Lower lobe of right lung (tissue), 2 donors: ENCODE results near the gene NOSTRIN. TPM values are rescaled to one million over a fixed set of nuclear protein-coding genes. Genes with fewer than 3 reads are reported as not detected.
A peak's percentile ranks its signal among the peaks of the same experiment; 100 is the strongest.

Experiments used
- ATAC-seq, 2 donors: fragments of 200-7000 bp; cut with Tn5 transposase; one replicate each; pipeline ENCODE4 v1.9.1; 2020 to 2022; ENCODE audit warnings: mild to moderate bottlenecking in 2 of 2, moderate library complexity in 2 of 2
- DNase-seq: peaks from one replicate; pipeline ENCODE4 v3.0.0-alpha.2; 2020
- H3K27ac ChIP-seq: fragments of 200-600 bp; one replicate; pipeline ENCODE4 v1.8.0; 2022
- H3K27me3 ChIP-seq: fragments of 200-600 bp; one replicate; pipeline ENCODE4 v1.8.0; 2022; ENCODE audit warnings: low read depth
- H3K36me3 ChIP-seq: fragments of 200-600 bp; one replicate; pipeline ENCODE4 v1.8.0; 2022; ENCODE audit warnings: mild to moderate bottlenecking
- H3K4me1 ChIP-seq: fragments of 200-600 bp; one replicate; pipeline ENCODE4 v1.8.0; 2022
- H3K4me3 ChIP-seq: fragments of 200-600 bp; one replicate; pipeline ENCODE4 v1.8.0; 2022; ENCODE audit warnings: mild to moderate bottlenecking
- H3K9me3 ChIP-seq: fragments of 200-600 bp; one replicate; pipeline ENCODE4 v1.8.0; 2022
- intact Hi-C: fragments of 100-400 bp; cut with DNase I; formaldehyde crosslinking; loops from one replicate; pipeline ENCODE4 v1.11.0; 2022
- total RNA-seq: library from RNA; stranded (reverse); fragmentation: NEBNext Ultra II Directional; extraction: Animal tissue kit (Norgen Biotek cat#: 25700); gene quantifications from one replicate; pipeline ENCODE4 v1.2.1, GENCODE V29; 2021
- TF ChIP-seq, protein P1 (sequence below): fragments of 200-600 bp; IDR thresholded peaks from one replicate; pipeline ENCODE4 v1.8.0; 2022; ENCODE audit warnings: antibody characterized with exemption, mild to moderate bottlenecking
- donor health status: DM: no; HTN: yes; CAD: no; lungs with severe emphysema.

Gene NOSTRIN
- total RNA-seq, 1 donor from 2014 or later, result 45.2 TPM

DNA sequence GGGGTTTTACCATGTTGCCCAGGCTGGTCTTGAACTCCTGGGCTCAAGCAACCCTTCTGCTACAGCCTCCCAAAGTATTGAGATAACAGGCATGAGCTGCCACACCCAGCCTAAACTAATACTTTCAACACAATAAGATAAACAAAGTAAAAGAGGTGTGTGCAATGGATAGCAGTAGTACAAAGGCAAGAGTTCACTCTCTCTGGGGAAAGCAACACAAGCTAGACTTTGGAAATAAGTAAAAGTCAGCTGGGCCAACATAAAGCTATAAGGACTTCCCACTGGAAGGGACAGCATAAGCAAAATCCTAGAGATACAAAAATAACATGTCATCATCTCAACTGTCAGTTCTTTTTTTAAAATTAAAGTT lies 5.2 kb upstream of the NOSTRIN start:
- Histone ChIP-seq H3K4me1 (peaks cover 22% of the 10 kb centered on the region), H3K27ac (no peak overlapping the region), H3K27me3 (no peaks in the 10 kb centered on the region), H3K4me3 (no peak overlapping the region), H3K36me3 (no peaks in the 10 kb centered on the region), H3K9me3 (no peaks in the 10 kb centered on the region)
- ATAC-seq (no peak), DNase-seq (no peak)
- intact Hi-C loops, result no loop called here
- TF ChIP-seq, protein P1, sequence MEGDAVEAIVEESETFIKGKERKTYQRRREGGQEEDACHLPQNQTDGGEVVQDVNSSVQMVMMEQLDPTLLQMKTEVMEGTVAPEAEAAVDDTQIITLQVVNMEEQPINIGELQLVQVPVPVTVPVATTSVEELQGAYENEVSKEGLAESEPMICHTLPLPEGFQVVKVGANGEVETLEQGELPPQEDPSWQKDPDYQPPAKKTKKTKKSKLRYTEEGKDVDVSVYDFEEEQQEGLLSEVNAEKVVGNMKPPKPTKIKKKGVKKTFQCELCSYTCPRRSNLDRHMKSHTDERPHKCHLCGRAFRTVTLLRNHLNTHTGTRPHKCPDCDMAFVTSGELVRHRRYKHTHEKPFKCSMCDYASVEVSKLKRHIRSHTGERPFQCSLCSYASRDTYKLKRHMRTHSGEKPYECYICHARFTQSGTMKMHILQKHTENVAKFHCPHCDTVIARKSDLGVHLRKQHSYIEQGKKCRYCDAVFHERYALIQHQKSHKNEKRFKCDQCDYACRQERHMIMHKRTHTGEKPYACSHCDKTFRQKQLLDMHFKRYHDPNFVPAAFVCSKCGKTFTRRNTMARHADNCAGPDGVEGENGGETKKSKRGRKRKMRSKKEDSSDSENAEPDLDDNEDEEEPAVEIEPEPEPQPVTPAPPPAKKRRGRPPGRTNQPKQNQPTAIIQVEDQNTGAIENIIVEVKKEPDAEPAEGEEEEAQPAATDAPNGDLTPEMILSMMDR, result no peak

DNA sequence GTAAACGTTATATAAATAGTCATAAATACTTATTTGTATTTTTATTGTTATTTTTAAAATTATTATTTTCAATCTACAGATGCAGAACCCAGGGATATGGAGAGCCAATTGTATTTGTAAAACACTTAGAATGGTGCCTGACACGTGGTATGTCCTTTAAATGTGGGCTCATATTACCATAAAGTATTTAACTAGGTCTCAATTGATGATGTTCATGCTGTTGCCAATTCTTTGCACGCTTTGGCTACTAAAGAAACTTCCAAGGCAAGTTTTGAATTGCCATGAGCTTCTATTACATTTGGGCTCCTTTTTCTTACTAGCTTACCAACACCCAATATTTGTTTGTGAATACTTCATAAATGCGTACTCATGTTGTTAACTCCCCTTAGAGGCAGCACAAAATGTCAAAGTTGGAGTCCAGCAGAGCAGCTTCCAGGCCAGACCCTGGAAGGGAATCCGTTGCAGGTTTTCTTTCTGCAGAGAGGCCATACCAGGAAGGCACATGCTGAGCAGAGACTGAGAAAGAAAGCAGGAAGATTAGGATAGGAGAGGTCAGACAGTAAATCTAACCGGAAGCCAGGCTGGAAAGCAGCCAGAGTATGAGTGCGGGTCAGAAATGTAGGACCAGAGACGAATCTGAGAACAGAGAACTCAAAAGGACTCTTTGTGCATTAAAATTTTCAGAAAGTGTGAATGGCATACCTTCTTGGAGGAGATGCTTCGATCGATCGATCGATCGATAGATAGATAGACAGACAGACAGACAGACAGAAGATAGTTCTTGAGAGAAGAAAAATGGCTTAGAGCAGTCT lies 4.2 kb upstream of the NOSTRIN start:
- ATAC-seq (no peak), DNase-seq (no peak)
- no peak overlapping the region for H3K4me3 ChIP-seq
- no peaks in the 10 kb centered on the region for H3K36me3 ChIP-seq
- no peaks in the 10 kb centered on the region for H3K27me3 ChIP-seq
- TF ChIP-seq, protein P1, result no peak
- intact Hi-C loops, result no loop called here
- H3K4me1 ChIP-seq, result peaks cover 22% of the 10 kb centered on the region
- no peak overlapping the region for H3K27ac ChIP-seq
- no peaks in the 10 kb centered on the region for H3K9me3 ChIP-seq

DNA sequence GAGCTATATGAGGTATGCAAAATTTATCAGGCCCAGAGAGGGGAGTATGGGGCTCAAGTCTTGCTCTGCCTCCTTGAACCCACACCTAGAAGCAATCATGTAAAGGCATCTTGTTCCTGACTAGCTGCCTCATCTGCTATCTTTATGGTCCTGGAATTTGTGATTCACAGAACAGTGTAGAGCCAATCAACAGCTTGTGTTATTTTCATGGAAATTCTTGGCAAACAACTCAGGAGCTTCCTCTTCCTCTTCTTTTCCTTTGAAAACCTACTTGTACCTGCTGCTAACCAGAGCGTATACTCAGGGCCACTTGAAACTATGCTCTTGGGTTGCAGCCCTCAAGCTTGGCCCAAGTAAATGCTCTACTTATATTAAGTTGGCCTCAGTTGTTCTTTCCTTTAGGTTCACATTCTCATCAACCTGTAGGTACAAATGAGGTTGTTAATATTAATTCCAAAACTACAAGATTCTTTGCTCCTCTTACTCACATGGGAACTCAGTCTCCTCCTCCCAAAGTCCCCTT lies 3.5 kb upstream of the NOSTRIN start:
- Histone ChIP-seq H3K9me3 (no peaks in the 10 kb centered on the region), H3K4me3 (no peak overlapping the region), H3K27me3 (no peaks in the 10 kb centered on the region), H3K27ac (no peak overlapping the region), H3K36me3 (no peaks in the 10 kb centered on the region), H3K4me1 (peaks cover 22% of the 10 kb centered on the region)
- DNase-seq, result no peak
- TF ChIP-seq, protein P1, result no peak
- no peak for ATAC-seq
- intact Hi-C loops, result no loop called here

DNA sequence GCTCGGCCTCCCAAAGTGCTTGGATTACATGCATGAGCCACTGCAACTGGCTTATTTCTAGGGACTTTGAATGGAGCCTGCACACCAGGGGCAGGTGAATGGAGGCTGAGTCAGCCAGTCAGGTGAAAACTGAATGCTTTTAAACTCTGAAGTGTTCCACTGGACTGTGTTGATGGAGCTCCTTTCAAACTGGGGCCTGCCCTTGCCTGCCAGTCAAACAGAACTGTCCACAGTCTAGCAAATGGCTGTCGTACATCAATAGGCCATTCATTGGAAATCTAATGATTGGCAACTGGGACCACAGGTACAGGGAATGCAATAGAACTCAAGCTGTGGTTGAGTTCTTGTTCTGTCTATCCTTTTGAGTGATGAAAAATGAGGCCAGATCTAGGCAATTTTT lies 966 bp upstream of the NOSTRIN start:
- Histone ChIP-seq H3K4me3 (no peak overlapping the region), H3K27ac (peak overlapping the region; percentile 81), H3K4me1 (peaks cover 22% of the 10 kb centered on the region), H3K9me3 (no peaks in the 10 kb centered on the region), H3K36me3 (no peaks in the 10 kb centered on the region), H3K27me3 (no peaks in the 10 kb centered on the region)
- ATAC-seq, result no peak
- TF ChIP-seq, protein P1, result no peak
- no peak for DNase-seq
- intact Hi-C loops, result no loop called here

DNA sequence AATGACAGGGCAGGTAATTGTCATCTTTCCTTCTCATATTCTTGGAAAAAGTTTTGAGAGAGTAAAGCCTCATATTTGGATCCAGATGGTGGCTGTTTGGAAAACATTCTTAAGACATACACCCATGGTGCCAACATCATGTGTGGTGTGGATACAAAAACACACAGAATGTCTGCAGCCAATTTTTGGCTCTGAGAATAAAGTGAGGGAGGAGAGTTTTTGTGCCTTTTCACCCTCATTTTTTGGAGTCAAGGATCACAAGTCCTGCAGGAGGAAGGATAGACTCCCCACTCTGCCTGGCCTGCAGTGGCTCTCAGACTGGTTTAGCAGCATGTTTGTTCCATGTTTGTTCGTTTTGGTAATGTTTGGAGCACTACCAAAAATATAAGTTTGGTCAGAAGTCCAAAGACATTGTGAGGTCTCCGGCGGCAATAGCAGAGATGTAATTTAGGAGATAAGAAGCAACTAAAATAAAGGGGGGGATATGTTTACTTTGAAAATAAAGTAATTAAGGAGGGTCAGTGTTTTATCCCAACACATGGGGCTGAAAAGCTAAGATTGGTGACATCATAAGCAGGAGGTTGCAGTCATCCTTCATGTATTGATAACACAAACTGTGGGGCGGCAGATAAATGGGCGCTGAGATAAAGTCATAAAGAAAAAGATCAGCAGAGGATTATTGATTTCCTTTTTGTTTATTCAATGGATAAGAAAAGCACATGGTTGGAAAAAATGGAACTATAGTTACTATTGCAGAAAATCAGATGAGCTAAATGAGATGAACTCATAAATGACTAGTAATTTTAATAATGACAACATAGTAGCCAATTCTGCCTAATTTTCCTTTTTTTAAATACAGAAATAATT lies 655 bp downstream of the NOSTRIN start:
- TF ChIP-seq, protein P1, result no peak
- H3K27me3 ChIP-seq, result no peaks in the 10 kb centered on the region
- H3K36me3 ChIP-seq, result no peaks in the 10 kb centered on the region
- peaks cover 11% of the 10 kb centered on the region for H3K4me1 ChIP-seq
- H3K4me3 ChIP-seq, result peak overlapping the region; percentile 42
- ATAC-seq (peak; percentile 48 to 73), DNase-seq (no peak)
- no peaks in the 10 kb centered on the region for H3K9me3 ChIP-seq
- H3K27ac ChIP-seq, result peak overlapping the region; percentile 81
- intact Hi-C loops, result no loop called here
